SHP77 (cell line): ENCODE results near the gene CSNK1A1.
"Not testable (repeated sequence)": the region's sequence is repeated elsewhere in the genome, so short reads cannot be mapped to it uniquely, and the experiment has no call there.

Source experiments
- DNase-seq, 2 experiments: peaks; one replicate each; lab custom pipeline; 2025; lab: John Stamatoyannopoulos, UW

The CSNK1A1 gene

DNA sequence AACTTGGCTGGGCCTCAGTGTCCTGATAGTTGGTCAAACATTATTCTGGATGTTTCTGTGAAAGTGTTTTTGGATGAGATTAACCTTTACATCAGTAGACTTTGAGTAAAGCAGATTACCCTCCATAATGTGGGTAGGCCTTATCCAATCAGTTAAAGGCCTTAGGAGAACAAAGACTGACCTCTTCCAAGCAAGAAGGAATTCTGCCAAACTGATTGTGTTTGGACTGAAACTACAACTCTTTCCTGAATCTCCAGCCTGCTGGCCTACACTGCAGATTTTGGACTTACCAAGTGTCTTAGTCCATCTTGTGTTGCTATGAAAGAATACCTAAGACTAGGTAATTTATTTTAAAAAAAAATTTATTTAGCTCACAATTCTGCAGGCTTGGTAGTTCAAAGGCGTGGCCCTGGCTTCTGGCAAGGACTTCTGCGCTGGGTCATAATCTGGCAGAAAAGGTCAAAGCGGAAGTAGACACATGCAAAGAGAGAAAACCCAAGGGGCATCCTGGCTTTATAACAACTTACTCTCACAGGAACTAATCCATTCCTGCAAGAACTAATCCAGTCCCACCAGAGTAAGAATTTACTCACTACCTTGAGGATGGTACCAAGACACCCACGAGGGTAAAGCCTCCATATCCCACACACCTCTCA lies 21.5 kb upstream of the CSNK1A1 start:
- DNase-seq: no peak

DNA sequence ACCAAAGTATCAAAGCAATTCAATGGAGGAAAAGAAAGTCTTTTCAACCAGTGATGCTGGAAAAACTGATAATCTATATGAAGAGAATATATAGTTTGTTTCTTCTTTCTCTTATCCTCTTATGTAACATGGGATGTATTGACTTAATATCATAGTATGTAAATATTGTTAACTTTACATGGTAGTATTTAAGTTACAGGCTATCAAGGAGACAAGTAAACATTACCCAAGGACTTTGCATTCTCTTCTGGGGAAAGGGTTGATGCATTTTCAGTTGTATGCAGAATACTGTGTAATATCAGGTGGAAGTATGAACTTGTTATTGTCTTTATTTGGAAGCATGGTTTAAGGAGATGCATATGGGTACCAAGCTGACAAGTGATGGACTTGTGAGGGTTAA lies 20.9 kb upstream of the CSNK1A1 start:
- no peak for DNase-seq

DNA sequence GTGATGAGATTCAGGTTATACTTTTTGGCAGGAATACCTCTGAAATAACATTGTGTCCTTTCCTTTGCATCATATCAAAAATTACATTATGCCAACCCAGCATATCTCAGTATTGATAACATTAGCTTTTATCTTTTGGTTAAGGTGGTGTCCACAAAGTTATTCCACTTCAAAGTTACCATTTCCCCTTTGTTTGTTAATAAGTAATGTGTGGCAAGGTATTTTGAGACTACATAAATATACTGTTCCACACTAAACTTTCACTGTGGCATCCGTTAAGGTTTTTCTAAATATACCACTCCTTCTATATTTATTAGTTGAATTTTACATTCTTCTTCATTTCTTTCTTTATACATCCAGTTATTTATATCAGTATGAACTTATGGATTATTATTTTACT lies 16.0 kb upstream of the CSNK1A1 start:
- no peak for DNase-seq

DNA sequence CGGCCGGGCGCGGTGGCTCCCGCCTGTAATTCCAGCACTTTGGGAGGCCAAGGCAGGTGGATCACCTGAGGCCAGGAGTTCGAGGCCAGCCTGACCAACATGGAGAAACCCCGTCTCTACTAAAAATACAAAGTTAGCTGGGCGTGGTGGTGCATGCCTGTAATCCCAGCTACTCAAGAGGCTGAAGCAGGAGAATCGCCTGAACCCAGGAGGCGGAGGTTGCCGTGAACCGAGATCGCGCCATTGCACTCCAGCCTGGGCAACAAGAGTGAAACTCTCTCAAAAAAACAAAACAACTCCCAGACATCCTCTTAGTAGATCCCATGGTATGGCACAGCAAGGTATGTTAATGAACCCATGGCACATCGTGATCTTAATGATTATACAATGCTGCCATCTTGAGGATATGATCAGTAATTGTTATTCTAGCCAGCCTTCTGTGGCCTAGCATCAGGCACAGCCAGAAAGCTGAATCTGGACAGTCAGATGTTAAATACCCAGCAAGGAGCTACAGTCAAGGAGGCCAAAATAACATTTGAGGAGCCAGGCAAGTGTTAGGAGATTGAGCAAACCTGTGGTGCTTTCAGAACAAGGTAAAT lies 13.4 kb upstream of the CSNK1A1 start:
- DNase-seq: peak; percentile 55 to 76

DNA sequence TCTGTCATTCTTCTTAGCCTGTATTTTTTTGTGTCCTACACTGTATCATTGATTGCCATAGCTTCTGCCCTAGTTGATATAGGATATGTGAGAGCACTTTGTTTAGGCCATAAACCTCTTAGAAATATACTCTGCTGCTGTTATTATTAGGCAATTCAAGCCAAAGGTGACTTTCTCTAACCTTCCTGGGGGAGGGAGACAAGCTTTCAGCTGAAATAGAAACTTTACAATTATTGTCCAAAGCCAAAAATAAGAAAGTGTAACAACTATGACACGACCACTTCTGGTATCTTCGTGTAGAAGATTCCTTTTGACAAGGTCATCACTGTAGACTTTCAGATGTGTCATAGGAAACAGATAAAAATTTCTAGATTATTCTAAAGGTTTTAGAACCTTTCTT lies 12.2 kb upstream of the CSNK1A1 start:
- no peak for DNase-seq

DNA sequence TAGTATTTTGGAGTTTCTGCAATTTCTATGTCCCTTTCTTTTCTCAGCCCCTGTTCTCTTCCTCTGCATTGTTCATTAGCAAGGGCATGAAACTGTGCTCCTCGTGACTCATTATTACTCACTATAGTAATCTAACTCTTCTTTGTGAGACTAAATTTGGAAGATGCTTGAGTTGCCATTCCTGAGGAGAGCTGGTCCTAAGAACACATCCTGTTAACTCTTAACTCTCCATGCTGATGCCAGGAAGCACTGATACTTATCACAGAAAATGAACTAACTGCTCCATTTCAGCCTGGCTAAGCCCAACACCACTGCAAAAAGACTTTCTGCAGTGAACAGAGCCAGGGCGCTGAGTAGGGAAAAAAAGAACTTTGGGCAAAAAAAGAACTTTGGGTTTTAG lies 10.6 kb upstream of the CSNK1A1 start:
- DNase-seq: peak in 1 of 2 experiments; percentile 5

DNA sequence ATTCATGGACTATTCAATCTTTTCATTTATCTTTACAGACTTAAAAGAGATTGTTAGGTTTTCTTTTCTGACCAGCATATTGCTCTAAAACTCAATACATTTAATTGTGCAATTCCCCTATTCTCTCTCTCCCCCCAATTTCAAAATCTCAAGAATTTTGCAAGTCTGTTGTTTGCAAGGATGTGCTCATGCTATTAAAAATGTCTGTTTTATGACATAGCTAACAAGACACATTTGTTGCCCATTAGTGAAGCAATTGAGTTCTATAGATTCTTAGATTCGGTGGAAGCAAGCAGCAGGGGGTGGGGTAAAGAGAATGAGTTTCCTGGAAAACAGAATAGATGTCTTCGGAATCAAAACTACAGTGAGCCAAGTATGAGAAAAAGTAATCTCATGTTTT lies 8.5 kb upstream of the CSNK1A1 start:
- DNase-seq: no peak

DNA sequence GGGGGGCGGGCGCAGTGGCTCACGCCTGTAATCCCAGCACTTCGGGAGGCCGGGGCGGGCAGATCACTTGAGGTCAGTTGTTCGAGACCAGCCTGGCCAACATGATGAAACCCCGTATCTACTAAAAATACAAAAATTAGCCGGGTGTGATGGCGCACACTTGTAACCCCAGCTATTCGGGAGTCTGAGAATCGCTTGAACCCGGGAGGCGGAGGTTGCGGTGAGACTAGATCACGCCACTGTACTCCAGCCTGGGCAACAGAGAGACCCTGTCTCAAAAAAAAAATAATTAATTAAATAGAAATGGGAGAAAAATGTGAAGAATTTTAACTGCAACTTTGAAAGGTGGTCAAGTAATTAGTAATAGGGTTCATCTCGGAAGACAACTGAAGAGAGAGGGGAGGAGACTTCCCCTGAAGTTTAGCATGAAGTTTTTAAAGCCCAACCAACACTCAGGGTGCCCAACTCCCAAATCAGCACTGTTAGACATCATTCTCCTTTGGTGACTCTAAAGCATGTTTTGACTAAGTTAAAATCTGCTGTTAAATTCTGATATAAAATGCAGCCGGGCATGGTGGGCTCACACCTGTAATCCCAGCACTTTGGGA lies 1.4 kb upstream of the CSNK1A1 start:
- DNase-seq: no peak

DNA sequence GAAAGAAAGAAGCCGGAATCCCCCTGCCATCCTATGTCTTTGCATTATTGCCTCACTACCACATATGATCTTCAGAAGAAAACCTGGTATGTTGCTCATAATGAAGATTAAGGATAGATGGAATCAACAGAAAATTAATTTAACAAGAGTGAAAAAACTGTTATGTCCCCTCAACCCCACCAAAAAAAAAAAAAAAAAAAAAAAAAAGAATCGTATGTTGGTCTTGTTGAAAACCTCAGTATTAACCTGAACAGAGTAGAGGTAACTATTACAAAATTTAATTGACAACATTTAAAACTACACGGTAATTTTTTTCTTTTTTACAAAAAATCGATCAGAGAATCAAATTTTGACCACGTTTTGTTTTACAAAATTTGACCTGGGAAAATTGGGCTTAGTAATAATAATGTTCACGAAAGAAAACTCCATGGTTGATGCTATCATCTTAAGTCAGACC lies 827 bp upstream of the CSNK1A1 start:
- DNase-seq: no peak

DNA sequence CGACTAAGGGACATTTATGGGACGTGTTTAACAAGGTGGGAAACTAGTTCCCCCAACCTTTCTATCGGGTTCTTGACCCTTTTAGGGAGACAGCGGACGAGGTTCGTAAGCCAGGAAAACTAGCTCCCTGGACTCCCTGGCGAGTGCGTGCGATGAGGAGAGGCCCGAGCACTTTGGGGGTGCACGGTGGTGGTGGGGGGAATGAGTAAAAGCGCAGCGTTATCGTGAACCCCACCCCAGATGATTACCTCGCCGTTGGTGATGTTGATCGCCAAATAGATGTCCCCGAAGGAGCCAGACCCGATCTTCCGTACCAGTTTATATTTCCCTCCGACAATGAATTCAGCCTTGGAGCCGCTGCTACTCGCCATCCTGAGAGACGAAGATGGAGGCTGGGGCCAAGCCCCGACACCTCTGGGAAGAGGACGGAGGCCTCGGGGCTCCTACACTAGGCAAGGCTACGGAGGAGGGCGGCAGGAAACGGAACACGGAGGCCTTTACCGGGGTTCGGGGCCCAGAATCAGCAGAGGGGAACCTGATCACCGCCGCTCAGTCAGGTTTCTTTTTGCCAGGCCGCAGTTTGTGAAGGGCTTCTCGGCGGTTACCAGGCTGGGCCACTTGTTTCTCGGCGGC lies 529 bp downstream of the CSNK1A1 start:
- DNase-seq: no peak

DNA sequence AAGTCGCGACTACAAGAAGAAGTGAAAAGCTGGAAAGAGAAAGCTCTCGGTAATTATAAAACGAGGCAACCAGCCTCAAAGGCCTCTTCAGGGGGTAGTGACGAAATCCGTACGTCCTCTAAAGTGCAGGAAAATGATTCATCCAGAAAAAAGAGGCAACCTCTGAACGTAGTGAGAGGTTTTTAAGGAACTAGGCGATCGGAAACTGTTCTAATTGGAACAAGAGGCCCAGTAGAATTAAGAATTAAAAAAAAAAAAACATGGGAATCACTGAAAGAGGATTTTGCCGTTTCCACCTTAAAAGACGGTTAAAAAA lies 1.0 kb downstream of the CSNK1A1 start:
- DNase-seq: no peak

DNA sequence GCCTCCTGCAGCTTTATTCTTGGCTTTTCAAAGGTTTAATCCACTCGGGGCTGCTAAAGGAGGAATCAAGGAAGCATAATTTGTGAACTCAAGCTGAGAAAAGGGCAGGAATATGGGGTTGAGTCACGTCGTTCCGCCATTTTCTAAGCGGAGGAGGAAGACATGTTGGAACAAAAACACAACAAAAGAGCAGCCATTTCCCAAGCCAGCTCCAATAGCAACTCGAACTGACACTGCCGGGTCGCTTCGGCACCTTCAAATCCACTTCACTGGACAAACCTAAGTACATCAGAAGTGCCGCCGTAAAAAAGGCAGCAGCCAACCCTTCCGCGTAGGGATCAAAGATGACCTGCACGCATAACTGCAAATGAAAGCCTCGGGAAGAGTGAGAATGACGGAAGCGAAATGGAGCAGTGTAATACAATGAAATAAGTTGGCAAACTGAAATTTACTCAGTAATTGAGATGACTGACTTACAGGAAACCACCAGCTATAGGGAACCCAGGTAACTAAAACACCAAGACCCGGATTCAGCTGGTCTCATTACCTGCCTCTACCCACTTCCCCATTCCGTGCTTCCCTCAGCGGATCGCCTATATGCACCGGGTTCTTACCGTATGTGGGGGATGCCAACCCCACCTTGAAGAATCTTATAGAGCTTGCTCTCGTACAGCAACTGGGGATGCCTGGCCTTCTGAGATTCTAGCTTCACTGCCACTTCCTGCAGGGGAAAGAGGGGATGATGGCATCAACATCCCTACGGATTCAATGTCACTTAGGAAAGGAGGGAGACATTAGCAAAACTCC lies 1.6 kb downstream of the CSNK1A1 start:
- DNase-seq: peak in 1 of 2 experiments; percentile 53

DNA sequence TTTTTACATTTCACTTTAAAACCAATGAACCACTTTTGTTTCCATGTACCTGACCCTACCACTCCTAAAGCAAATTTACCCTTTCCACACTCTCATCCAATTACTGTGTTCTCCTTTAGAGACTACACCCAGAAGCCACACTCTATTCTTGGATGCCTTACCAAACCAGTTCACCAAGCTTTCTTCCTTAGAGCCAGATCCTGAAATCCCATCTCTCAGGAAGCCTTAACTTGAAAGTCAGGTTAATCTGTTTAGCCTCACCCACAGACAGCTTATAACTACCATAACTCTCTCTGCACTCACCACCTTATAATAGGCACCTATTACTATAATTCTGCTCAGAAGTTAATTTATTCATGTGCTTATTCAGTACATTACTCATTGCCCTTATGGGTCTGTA lies 4.3 kb downstream of the CSNK1A1 start:
- DNase-seq: no peak

DNA sequence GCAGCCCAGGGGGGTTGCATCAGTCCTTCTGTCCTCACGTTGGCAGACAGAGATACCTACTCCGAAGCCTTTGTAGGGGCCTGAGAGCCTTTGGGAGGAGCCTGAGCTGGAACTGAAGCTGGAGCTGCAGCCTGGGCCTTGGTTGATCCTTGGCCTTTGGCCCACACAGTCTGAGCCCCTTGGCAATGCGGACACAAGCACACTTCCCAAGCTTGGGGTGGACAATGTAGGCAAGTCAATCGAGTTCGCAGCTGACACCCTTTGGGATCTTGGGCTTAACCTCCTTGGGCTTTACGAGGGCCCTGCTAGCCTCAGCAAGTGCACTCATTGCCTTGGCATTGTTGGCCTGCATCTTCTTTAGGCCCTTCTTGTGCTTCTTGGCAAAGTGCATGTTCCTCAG lies 5.9 kb downstream of the CSNK1A1 start:
- DNase-seq: no peak

DNA sequence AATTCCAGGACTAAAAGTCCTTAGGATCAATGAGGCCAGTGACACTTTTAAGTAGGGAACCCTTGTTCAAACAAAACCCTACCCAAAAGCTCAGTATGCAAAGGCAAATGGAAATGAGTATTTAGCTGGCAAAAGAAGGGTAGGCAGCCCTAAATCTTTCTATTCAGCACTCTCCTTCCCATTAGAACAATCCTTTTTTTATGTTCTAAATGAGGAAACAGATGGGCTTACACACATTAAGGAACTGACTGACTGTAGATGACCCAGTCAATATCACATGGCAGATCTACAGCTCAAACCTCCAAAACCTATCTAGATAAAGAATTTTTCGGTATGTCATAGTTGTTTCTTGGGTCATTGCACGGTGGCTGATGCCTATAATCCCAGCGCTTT lies 7.2 kb downstream of the CSNK1A1 start:
- no peak for DNase-seq

DNA sequence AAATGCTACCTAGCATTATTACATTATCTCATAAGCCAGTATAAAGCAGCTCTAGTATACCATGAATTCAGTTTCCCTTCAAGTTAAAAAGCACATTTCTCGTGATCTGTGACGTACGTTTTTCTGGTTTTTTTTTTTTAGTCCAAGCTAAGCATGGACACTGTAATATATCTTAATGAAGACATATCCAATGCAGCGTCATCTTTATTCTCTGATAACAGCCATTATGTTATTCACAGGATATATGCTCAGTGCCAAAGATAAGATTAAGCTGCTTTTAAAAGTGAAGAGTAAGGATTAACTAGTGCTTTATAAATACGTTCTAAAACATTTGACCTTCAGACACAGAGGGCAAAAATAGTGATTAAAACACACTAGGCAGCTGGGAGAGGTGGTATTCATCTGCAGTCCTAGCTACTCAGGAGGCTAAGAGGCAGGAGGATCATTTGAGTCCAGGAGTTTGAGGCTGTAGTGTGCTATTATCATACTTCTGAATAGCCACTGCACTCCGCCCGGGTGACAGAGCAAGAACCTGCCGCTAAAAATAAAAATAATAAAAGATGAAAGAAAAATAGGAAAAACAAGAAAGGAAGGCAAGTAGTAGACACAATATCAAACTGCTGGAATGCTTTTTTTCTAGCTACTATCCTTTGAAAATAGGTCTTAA lies 7.7 kb downstream of the CSNK1A1 start:
- no peak for DNase-seq

DNA sequence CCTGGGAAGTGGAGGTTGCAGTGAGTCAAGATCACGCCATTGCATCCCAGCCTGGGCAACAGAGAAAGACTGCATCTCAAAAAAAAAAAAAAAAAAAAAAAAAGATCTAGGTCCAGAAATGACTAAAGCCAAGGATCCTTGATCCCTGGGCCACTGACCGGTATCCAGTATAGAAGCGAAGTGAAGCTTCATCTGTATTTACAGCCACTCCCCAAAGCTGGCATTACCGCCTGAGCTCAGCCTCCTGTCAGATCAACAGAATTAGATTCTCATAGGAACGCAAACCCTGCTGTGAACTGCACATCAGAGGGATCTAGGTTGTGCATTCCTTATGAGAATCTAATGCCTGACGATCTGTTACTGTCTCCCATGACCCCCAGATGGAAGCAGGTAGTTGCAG lies 9.3 kb downstream of the CSNK1A1 start:
- DNase-seq: no peak

DNA sequence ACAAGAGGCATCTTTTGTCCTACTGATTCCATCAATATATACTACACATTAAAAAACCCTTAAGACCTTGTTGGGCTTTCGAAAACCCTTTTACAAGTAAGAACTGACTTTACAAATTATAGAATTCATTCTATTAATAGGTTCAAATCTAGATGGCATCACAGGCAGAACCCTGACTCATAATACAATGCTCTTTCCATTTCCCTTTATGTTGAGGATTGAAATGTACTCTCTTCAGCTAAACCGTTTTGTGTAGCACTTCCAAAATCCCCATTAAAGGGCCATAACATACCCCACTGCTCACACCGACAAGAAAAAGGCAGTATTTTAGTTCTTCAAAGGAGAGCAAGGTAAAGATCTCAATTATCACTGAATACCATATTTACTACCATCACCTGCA lies 11.2 kb downstream of the CSNK1A1 start:
- no peak for DNase-seq

DNA sequence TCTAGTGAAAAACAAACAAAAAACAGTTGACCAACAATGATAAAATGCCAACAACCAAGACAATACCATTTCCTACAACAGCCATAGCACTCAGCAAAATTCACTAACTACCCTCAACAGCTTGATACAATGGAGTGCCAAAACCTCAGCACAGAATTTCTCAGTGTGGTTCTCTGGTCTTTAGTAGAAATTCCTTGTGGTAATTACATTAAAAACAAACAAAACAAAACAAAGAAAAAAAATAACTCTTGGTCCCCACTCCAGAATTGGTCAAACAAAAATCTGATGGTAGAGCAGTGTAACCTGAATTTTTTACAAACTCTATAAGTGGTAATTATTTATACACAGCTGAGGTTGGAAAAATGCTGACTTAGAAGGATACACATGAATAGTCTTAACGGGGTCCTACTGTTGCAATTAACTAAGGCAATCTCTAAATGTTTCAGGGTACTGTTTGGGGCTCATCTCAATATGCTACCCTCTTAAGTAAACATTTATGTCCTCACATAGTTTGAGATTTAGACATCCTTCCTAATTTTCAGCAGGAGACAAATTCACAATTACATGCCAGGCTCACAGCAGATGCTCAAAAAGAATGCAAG lies 13.8 kb downstream of the CSNK1A1 start:
- DNase-seq: no peak

DNA sequence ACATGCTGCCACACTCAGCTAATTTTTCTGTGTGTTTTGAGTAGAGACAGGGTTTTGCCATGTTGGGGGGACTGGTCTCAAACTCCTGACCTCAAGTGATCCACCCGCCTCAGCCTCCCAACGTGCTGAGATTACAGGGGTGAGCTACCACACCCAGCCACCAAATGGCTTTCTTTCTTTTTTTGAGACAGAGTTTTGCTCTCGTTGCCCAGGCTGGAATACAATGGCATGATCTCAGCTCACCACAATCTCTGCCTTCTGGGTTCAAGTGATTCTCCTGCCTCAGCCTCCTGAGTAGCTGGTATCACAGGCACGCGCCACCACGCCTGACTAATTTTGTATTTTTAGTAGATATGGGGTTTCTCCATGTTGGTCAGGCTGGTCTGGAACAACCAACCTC lies 15.5 kb downstream of the CSNK1A1 start:
- not testable (repeated sequence) for DNase-seq

DNA sequence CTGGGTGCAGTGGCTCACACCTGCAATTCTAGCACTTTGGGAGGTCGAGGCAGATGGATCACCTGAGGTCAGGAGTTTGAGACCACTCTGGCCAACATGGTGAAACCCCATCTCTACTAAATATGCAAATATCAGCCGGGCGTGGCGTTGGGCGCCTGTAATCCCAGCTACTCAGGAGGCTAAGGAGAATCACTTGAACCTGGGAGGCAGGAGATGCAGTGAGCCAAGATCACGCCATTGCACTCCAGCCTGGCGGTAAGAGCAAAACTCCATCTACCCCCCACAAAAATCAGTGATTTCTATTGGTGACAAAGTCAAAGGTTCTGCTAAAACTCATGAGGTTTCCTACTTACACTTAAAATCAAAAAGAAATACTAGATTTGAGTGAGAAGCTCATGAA lies 18.8 kb downstream of the CSNK1A1 start:
- DNase-seq: no peak

DNA sequence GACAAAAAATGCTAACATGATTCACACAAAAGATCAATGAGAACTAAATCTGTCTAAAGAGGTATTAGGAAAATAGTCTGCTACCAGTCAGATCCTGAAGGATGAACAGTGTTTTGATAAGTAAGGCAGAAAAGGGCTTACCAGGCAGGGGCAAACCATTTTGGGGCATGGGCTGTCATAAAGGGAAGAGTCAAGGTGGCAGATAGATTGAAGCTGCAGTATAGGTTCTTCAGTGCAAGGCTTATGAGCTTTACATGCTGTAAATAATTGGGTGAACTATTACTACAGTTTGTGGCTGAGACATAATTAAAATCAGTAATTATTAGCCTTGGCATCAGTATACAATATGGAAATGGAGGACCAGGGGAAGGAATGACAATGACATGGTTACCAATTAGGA lies 21.8 kb downstream of the CSNK1A1 start:
- no peak for DNase-seq
